GM12872 (cell line): Measurements from ENCODE around the gene GPANK1.

ENCODE experiments used
- TF ChIP-seq, protein P1 (sequence below): IDR thresholded peaks from 3 replicates; pipeline ENCODE4 v1.5.1; 2011; ENCODE audit warnings: low read depth, mild to moderate bottlenecking, low read length, moderate library complexity; ENCODE audit not compliant: insufficient read depth

Gene GPANK1

GRCh38 chr6:31680226-31681134 is 15.7 kb upstream of the GPANK1 start, which contains the start of gene LY6G5C:
Gene LY6G5C, minus strand, starts transcription at chr6:31681067. Its CDS starts 694 bp downstream, at chr6:31680373.
- TF ChIP-seq, protein P1, sequence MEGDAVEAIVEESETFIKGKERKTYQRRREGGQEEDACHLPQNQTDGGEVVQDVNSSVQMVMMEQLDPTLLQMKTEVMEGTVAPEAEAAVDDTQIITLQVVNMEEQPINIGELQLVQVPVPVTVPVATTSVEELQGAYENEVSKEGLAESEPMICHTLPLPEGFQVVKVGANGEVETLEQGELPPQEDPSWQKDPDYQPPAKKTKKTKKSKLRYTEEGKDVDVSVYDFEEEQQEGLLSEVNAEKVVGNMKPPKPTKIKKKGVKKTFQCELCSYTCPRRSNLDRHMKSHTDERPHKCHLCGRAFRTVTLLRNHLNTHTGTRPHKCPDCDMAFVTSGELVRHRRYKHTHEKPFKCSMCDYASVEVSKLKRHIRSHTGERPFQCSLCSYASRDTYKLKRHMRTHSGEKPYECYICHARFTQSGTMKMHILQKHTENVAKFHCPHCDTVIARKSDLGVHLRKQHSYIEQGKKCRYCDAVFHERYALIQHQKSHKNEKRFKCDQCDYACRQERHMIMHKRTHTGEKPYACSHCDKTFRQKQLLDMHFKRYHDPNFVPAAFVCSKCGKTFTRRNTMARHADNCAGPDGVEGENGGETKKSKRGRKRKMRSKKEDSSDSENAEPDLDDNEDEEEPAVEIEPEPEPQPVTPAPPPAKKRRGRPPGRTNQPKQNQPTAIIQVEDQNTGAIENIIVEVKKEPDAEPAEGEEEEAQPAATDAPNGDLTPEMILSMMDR: peak; percentile 77

DNA sequence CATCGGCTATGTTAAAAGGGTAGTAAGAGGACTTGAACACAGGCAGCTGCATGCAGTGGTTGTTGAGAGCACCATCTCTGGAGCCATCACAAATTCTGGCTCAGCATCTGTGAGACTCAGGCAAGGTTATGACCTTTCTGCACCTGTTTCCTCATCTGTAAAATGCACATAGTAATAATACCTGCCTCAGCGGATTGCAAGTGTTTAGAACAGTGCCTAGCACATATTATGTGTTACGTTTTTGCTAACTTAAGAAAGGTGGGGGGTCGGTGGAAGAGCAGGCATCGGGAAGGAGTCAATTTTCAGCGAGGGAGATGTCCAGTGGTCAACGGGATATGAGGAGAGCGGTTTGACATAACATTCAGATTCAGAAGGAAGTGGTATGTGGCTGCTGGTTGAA is 13.2 kb upstream of the GPANK1 start:
- TF ChIP-seq, protein P1: no peak

- TF ChIP-seq, protein P1: no peak
These were observed 12.1 kb upstream of the GPANK1 start for GRCh38 chr6:31676904-31677303.

- TF ChIP-seq, protein P1: no peak
These were observed 11.6 kb upstream of the GPANK1 start for GRCh38 chr6:31676322-31676903.

- TF ChIP-seq, protein P1: no peak
These were observed 4.9 kb upstream of the GPANK1 start, which contains the start of gene LY6G5B for GRCh38 chr6:31669676-31670075. Gene LY6G5B, plus strand, starts transcription at chr6:31669976. Its CDS starts 975 bp downstream, at chr6:31670951.

- TF ChIP-seq, protein P1: no peak
These were observed 1.7 kb upstream of the GPANK1 start for GRCh38 chr6:31666337-31666965.

DNA sequence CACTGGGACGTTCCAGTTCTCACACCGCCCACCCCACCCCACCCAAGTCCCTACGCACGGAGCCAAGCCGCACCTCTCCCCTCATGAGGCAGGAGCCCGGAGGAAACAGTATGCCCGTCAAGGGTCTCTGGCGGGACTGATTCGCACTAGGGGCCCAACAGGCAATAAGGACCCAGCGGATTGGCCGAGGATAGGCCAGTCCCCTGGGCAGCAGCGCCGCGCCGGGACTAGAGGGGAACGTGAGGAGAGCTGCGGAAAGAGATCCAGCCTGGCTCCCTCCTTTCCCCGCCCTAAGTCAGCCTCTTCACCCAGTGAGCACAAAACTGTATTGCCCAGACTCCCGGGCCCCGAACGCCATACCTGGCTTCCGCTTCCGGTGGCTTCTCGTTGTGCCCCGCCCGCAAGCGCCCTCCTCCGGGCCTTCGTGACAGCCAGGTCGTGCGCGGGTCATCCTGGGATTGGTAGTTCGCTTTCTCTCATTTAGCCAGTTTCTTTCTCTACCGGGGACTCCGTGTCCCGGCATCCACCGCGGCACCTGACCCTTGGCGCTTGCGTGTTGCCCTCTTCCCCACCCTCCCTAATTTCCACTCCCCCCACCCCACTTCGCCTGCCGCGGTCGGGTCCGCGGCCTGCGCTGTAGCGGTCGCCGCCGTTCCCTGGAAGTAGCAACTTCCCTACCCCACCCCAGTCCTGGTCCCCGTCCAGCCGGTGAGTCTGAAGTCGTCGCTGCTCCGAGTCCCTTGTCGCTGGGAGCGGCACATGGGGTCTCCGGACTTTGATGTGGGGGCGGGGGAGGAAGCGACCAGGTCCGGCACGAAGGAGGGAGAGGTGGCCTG is 922 bp upstream of the GPANK1 start, which contains the start of gene CSNK2B:
CSNK2B (plus strand) TSS at position 580 of the 836 bp plus-strand sequence. CDS start 752 bp downstream, outside the sequence.
- TF ChIP-seq, protein P1: no peak
